Dedifferentiated amniotic fluid mesenchymal stem cell (primary cell): Measurements from ENCODE around the gene PIEZO2.

Source experiments
- DNase-seq: peaks from one replicate; pipeline ENCODE4 v3.0.0-alpha.2; 2016; ENCODE audit errors: extremely low spot score

PIEZO2 gene

GRCh38 chr18:10791169-10791831 is 358.1 kb downstream of the PIEZO2 start:
- no peak for DNase-seq

GRCh38 chr18:10789180-10789579 is 360.2 kb downstream of the PIEZO2 start:
- no peak for DNase-seq

DNA sequence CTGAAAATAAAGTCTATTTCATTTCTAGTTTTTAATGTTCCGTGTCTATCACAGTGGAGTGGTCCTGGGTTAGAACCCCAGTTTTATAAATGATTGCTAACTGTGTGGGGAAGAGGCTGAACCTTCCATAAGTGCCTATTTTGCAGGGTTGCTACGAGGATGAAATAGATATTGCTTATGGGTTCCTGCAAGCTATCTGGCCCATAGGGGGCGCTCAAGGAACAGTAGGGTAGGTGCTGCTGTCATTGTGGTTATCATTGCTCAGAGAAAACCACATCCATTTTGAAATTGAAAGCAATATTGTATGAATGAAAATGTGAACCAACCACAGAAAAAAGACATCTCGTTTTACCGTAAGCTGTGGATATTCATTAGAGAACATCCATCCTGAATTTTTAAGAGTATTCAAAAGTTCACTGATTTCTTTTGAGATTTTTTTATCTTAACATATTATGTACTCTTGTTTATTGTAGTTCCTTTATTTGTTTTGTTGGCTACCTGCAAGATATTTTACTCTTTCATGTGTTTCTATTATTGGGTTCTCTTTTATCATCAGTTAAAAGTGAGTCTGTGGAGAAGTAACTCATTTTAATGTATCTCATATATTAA is 362.0 kb downstream of the PIEZO2 start:
- DNase-seq = peak; percentile 47

GRCh38 chr18:10785798-10786197 is 363.6 kb downstream of the PIEZO2 start:
- DNase-seq = no peak

DNA sequence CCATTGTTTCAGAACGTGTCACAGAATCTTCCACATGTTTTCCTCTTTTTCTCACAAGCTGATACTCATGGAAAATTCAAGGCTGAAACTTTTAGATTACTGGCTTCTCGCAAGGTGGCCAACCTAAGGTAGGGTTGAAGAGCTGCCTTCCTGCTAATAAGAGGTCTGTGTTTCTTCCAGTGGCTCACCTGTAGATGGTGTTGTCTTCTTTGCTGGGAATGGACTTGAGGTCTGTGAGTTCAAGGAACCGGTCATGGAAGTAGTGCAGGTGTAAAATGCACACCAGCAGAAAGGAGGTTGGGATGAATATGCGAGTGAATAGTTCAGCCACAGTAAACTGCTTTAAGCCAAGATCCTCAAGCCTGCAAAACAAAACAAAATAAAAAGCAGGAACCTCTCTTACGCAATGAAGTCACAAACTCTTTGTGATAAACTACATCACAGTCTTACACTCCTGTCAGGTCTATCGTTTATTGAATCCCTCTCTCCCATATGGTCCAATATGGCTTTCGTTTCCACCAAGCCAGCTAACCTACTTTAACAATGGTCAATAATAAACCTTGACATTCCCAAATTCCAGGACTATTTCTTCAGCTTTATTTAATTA is 364.7 kb downstream of the PIEZO2 start:
- no peak for DNase-seq

- DNase-seq = no peak
Measured at GRCh38 chr18:10783941-10784340, 365.4 kb downstream of the PIEZO2 start.

DNA sequence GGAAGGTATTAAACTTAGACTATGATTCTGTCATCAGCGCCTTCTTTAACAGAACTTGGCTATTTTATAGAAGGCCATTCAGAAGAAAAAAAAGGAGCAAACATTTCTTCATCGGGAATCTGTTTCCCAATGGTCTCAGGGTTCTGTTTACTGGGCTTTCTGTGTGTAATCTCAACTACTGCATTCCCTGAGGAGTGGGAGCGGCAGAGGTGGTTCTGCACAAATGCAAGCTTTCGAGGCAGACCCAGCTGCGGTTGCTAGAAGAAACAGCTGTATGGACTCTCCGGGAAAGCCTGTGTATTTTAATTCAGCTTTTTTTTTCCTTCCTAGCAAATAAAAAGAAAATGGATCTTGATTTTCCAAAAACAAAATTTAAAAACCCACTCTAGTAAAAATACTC is 372.9 kb downstream of the PIEZO2 start:
- no peak for DNase-seq

GRCh38 chr18:10775026-10775425 is 374.3 kb downstream of the PIEZO2 start:
- DNase-seq = no peak

DNA sequence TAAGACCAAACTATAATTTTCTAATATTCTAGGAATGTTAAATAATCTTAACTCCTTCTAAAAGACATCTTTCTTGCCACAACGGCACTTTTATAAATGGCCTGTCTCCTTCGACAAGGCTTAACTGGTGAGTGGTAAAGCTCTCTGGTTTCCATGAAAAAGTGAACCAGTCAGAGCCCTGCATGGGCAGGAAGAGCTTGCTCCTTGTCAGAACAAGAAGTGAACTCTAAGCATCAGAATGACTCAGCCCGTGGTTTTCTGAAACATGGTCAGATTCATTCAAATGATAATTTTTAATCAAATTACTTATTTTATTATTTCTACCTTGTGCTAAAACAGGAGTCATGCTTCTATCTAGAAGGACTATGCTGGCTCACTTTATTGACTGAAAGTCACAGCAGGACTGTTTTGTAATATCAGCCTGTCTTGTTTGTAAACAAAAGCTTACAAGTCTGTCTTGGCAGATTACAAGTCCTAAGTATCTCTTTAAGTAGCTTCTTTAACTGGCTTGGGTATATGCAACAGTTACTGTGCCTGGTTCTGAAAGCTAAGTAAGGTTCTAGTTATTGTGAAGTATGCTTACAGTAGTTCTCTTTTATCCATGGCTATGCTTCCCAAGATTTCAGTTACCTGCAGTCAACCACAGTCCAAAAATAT is 378.2 kb downstream of the PIEZO2 start:
- DNase-seq = no peak

DNA sequence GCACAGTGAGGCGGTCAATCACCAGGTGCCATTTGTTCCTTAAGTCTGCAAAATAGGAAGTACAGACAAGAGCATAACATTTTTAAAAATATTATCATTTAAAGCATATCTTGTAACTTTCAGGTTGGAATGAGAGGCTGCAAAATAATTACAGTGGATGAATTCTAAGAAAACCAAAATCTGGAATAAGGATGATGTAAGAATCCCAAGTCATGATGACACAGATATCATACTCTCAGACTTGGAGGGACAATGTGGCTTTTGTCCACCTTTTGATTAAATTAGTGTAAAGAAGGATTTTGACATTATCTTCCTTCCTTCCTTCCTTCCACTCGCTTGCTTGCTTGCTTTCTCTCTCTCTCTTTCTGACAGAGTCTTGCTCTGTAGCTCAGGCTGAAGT is 379.1 kb downstream of the PIEZO2 start:
- no peak for DNase-seq

GRCh38 chr18:10768221-10768620 is 381.1 kb downstream of the PIEZO2 start:
- no peak for DNase-seq

- no peak for DNase-seq
Measured at GRCh38 chr18:10767658-10768057, 381.7 kb downstream of the PIEZO2 start.

- no peak for DNase-seq
Measured at GRCh38 chr18:10760986-10761385, 388.4 kb downstream of the PIEZO2 start.

DNA sequence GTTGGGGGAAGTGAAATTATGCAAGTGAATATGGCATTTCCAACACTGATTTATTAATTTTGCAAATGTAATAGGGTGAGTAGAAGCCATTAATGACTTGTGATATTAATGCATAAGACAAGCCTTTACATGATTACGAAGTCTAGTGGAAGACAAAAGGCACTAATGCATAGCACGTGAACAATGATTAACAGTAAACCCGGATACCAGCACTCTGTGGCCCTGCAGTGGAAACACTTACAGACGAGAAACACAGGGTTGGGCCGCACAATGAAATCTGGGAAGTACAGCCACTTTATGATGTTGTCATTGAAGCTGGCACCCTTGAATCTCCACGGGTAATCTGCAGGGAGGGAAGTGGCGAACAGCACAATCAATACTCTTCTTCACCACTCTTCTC is 390.1 kb downstream of the PIEZO2 start:
- no peak for DNase-seq

- DNase-seq = no peak
Measured at GRCh38 chr18:10757946-10758345, 391.4 kb downstream of the PIEZO2 start.

DNA sequence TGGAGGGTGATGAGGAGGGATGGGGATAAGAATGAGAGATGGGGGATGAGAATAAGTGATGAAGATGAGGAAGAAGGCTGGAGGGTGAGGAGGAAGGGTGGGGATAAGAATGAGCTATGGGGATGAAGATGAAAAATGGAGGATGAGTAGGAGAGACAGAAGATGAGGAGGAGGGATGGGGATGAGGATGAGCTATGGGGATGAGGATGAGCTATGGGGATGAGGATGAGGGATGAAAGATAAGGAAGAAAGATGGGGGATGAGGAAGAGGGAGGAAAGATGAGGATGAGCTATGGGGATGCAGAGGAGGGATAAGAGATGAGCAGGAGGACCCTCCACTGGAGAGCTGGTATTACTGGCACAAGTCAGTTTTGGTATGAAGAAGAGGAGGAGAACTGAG is 392.0 kb downstream of the PIEZO2 start:
- no peak for DNase-seq

DNA sequence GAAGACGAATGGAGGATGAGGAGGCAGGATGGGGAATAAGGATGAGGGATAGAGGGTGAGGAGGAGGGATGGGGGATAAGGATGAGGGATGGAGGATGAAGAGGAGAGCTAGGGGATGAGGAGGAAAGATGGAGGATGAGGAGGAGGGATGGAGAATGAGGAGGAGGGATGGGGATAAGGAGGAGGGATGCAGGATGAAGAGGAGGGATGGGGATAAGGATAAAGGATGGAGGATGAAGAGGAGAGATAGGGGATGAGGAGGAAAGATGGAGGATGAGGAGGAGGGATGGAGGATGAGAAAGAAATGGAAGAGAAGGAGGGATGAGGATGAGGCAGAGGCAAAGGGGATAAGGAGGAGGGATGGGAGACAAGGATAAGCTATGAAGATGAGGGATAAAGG is 393.5 kb downstream of the PIEZO2 start:
- DNase-seq = no peak

- DNase-seq = no peak
Measured at GRCh38 chr18:10754128-10754527, 395.2 kb downstream of the PIEZO2 start.

- DNase-seq = no peak
Measured at GRCh38 chr18:10752382-10752781, 397.0 kb downstream of the PIEZO2 start.

DNA sequence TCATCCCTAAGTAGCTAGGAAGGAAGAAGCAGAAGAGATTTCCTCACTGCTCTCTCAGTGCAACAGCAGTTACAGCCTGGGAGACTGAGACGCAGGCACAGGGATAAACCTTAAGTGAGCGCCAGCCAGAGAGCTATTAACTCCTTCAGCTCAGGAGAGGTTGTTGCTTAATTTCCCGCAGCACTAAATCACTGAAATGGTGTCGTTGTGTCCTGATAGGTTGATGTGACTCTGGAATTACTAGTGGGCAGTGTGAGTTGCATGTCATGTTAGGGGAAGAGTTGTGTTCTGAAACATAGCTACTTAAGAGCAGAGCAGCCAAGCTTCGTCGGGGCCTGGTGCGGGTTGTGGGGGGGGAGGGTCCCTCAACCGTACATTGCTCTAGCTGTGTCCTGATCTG is 397.7 kb downstream of the PIEZO2 start:
- DNase-seq = no peak

DNA sequence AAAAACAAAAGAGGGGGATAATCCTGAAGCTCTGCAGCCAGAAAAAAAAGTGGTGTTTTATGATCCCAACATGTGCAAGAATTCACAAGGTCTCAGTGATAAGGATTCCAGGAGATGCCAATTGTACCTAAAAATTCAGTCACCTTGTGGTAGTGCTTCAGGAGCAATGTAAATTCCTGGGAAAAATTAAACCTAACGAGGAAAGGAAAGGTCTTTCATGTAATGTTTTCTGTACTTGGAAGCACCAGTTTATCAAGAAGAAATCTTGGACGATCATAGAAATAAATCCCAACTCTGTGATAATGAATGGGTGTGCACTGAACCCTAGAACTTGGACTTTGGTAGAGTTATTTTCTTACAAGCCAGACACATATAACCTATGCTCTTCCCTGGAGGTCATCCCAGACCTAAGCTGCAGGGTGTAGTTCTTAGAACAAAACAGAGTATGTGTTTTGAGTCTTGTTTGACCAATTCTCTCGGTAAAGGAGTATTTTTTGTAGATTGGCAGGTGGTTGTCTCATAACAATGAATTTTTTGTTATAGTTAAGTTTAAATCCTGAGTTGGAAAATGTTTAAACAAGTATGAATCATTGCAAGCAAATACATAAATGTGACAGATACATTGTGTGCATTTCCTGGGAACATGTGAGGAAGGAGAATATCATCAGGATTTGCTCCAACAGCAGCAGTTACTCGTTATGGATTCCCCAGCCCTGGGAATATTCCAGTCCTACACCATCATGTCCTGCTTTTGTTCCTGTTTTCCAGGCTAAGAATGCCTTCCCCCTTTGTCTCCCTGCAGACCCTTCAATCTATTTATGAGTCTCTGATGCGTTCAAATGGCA is 399.0 kb downstream of the PIEZO2 start:
- DNase-seq = no peak

- DNase-seq = no peak
Measured at GRCh38 chr18:10748641-10749040, 400.7 kb downstream of the PIEZO2 start.
